CD4-positive, alpha-beta T cell (primary cell): Measurements from ENCODE around the gene BCL11B. TPM values are rescaled to one million over a fixed set of nuclear protein-coding genes. Genes with fewer than 3 reads are reported as not detected.
A peak's percentile ranks its signal among the peaks of the same experiment; 100 is the strongest.

Source experiments
- ATAC-seq: fragments of 200-7000 bp; cut with Tn5 transposase; one replicate; pipeline ENCODE4 v1.10.0; 2022; ENCODE audit warnings: mild to moderate bottlenecking; ENCODE audit not compliant: poor library complexity
- CTCF ChIA-PET: fragments of 350-600 bp; sonication (Branson Sonifier 250); formaldehyde crosslinking; loops from one replicate; lab custom pipeline; 2021; ENCODE audit warnings: antibody characterized with exemption, inconsistent platforms; lab: Charles Lee
- POLR2A ChIA-PET: fragments of 350-600 bp; sonication (Branson Sonifier 250); formaldehyde crosslinking; loops from one replicate; lab custom pipeline; 2021; ENCODE audit warnings: antibody characterized with exemption, inconsistent platforms; lab: Charles Lee
- DNase-seq, 14 experiments: peaks; one replicate each; pipeline ENCODE4 v3.0.0-alpha.2; 2013 to 2020; ENCODE audit warnings: mixed read lengths in 2 of 14
- H3K27ac ChIP-seq, 2 donors: one replicate each; pipeline versions ENCODE4 v1.5.1 to v1.7.0; 2013; ENCODE audit warnings: low read length in 2 of 2, low read depth in 1 of 2, mild to moderate bottlenecking in 1 of 2
- H3K27me3 ChIP-seq, 2 experiments: 1 replicate in 1 of 2; 2 replicates in 1 of 2; pipeline versions ENCODE4 v1.6.1 to v1.7.0; 2013; ENCODE audit warnings: low read length in 2 of 2, control low read depth in 1 of 2, mild to moderate bottlenecking in 1 of 2, moderate library complexity in 1 of 2; ENCODE audit not compliant: insufficient read depth in 2 of 2, control insufficient read depth in 1 of 2
- H3K36me3 ChIP-seq: one replicate; pipeline ENCODE4 v1.6.1; 2013; ENCODE audit warnings: low read length, control low read depth; ENCODE audit not compliant: insufficient read depth
- H3K4me1 ChIP-seq: one replicate; pipeline ENCODE4 v1.6.1; 2013; ENCODE audit warnings: low read length, control low read depth; ENCODE audit not compliant: insufficient read depth
- H3K4me3 ChIP-seq: one replicate; pipeline ENCODE4 v1.5.1; 2013; ENCODE audit warnings: mild to moderate bottlenecking, low read length, moderate library complexity
- H3K9me3 ChIP-seq, 2 experiments: 1 replicate in 1 of 2; 2 replicates in 1 of 2; pipeline versions ENCODE4 v1.6.1 to v1.7.0; 2013; ENCODE audit warnings: low read length in 2 of 2, mild to moderate bottlenecking in 2 of 2, control low read depth in 1 of 2, moderate library complexity in 1 of 2; ENCODE audit not compliant: control insufficient read depth in 1 of 2, insufficient read depth in 1 of 2
- H3K27ac Mint-ChIP-seq: one replicate; pipeline ENCODE4 v1.8.0; 2020; ENCODE audit warnings: mixed read lengths
- H3K27me3 Mint-ChIP-seq: one replicate; pipeline ENCODE4 v1.8.0; 2021; ENCODE audit warnings: mixed read lengths
- H3K36me3 Mint-ChIP-seq: one replicate; pipeline ENCODE4 v1.8.0; 2021; ENCODE audit warnings: low read depth, mixed read lengths
- H3K4me1 Mint-ChIP-seq: one replicate; pipeline ENCODE4 v1.8.0; 2021; ENCODE audit warnings: low read depth, mixed read lengths
- H3K4me3 Mint-ChIP-seq: one replicate; pipeline ENCODE4 v1.8.0; 2020; ENCODE audit warnings: mild to moderate bottlenecking, mixed read lengths
- H3K9me3 Mint-ChIP-seq: one replicate; pipeline ENCODE4 v1.8.0; 2020; ENCODE audit warnings: mixed read lengths
- CTCF ChIP-seq: fragments of 200-600 bp; IDR thresholded peaks from one replicate; pipeline ENCODE4 v1.8.0; 2022; ENCODE audit warnings: antibody characterized with exemption, mild to moderate bottlenecking
- intact Hi-C, 2 experiments: fragments of 100-400 bp; cut with DNase I in 1 of 2; cut with micrococcal nuclease in 1 of 2; formaldehyde crosslinking; loops; one replicate each; pipeline versions ENCODE4 v1.15.1 to v1.9.0; 2023 to 2025; cut with DNase I, micrococcal nuclease
- total RNA-seq, 174 experiments: library from RNA in 2 of 174; stranded (reverse) in 2 of 174; gene quantifications; one replicate each; pipeline ENCODE4 v1.2.3 and lab custom pipeline; 2021 to 2026

BCL11B gene
- total RNA-seq, 2 experiments from 2014 or later, result 244 to 254 TPM

DNA sequence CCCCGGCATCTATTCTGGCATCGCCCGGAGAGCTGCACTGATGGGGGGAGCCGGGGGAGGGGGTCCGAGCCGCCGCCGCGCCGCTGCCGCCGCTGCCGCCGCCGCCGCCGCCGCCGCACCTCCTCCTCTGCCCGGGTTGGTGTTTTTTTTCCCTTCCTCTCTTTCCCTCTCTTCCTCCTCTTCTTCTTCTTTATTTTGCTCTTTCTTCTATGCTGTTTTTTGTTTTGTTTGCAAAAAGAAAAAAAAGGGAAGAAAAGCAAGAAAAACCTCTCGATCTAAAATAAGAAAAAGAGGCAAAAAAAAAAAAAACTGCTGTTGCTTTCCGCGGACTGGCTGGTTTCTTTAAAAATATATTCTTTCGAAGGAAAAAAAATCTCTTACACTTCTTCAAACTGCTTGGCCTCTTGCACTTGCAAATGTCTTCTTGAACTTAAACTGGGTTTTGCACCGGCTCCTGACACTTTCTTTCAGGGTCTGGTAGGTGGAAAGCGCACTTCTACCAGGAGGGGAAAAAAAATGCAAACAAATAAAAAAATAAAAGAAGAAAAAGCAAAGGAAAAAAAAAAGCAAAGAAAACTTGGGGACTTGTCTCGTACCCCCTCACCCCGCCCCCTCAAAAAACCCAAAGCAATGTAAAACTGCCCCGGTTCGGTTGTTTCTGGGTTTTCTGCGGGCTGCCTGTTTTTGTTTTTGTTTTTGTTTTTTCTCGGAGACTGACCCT is 616 bp downstream of the BCL11B start:
- Histone ChIP-seq H3K27me3 (no peaks in the 10 kb centered on the region), H3K4me3 (peak overlapping the region; percentile 97), H3K27ac (peak overlapping the region; percentile 18 to 79), H3K4me1 (peaks cover 40% of the 10 kb centered on the region), H3K36me3 (peaks cover 6% of the 10 kb centered on the region), H3K9me3 (no peaks in the 10 kb centered on the region)
- no peak for TF ChIP-seq CTCF
- peaks cover 49% of the 10 kb centered on the region for H3K4me1 Mint-ChIP-seq
- DNase-seq (peak in 1 of 14 experiments; percentile 51), ATAC-seq (peak; percentile 0)
- ChIA-PET CTCF (interaction anchor here (0.6 to 1.9 kb wide), 23 partner anchors 9 to 1558 kb away, joined by 3 to 8 read pairs (median 4); no protein-coding TSS in a partner anchor), POLR2A (interaction anchor here (1.0 to 64.5 kb wide), 24 partner anchors 10 to 1669 kb away, joined by 3 to 4389 read pairs (median 6); partner anchors contain the start of genes CCNK and SETD3)
- intact Hi-C loops, result loop anchor here (5.0 to 10.0 kb wide), 6 partner anchors 829 to 1974 kb away; no protein-coding TSS in a partner anchor
- H3K9me3 Mint-ChIP-seq, result no peaks in the 10 kb centered on the region
- H3K27ac Mint-ChIP-seq, result peak overlapping the region; percentile 99
- peaks cover 5% of the 10 kb centered on the region for H3K27me3 Mint-ChIP-seq
- H3K4me3 Mint-ChIP-seq, result peak overlapping the region; percentile 100
- peaks cover 55% of the 10 kb centered on the region for H3K36me3 Mint-ChIP-seq

- H3K4me1 ChIP-seq, result peaks cover 46% of the 10 kb centered on the region
- H3K36me3 Mint-ChIP-seq, result peaks cover 62% of the 10 kb centered on the region
- H3K27ac ChIP-seq, result peak overlapping the region; percentile 49 to 79
- peaks cover 6% of the 10 kb centered on the region for H3K36me3 ChIP-seq
- peak overlapping the region; percentile 99 for H3K27ac Mint-ChIP-seq
- ATAC-seq (no peak), DNase-seq (peak in 7 of 14 experiments; percentile 39 to 64 (median 59))
- H3K4me3 Mint-ChIP-seq, result peak overlapping the region; percentile 100
- peaks cover 49% of the 10 kb centered on the region for H3K4me1 Mint-ChIP-seq
- no peak for TF ChIP-seq CTCF
- no peaks in the 10 kb centered on the region for H3K9me3 ChIP-seq
- peaks cover 5% of the 10 kb centered on the region for H3K27me3 Mint-ChIP-seq
- CTCF ChIA-PET, result interaction anchor here (1.3 to 11.0 kb wide), 7 partner anchors 9 to 827 kb away, joined by 3 to 179 read pairs (median 6); no protein-coding TSS in a partner anchor
- POLR2A ChIA-PET, result interaction anchor here (1.2 to 64.5 kb wide), 13 partner anchors 9 to 1668 kb away, joined by 3 to 4389 read pairs (median 32); no protein-coding TSS in a partner anchor
- peak overlapping the region; percentile 97 for H3K4me3 ChIP-seq
- intact Hi-C loops, result loop anchor here (5.0 to 10.0 kb wide), 6 partner anchors 828 to 1973 kb away; no protein-coding TSS in a partner anchor
- H3K27me3 ChIP-seq, result no peaks in the 10 kb centered on the region
- H3K9me3 Mint-ChIP-seq, result no peaks in the 10 kb centered on the region
These were observed 1.4 kb downstream of the BCL11B start for GRCh38 chr14:99270458-99271220.
